B cell (primary cell): ENCODE measurements around the gene ARNT2. TPM values are rescaled to one million over a fixed set of nuclear protein-coding genes. Genes with fewer than 3 reads are reported as not detected.

Experiments used
- ATAC-seq: fragments of 200-7000 bp; cut with Tn5 transposase; one replicate; pipeline ENCODE4 v1.10.0; 2021; ENCODE audit warnings: low read depth, mild to moderate bottlenecking, moderate number of reproducible peaks, moderate library complexity
- CTCF ChIA-PET: fragments of 350-600 bp; sonication (Branson Sonifier 250); formaldehyde crosslinking; loops from one replicate; lab custom pipeline; 2021; ENCODE audit warnings: antibody characterized with exemption, inconsistent platforms; lab: Charles Lee
- POLR2A ChIA-PET: fragments of 350-600 bp; sonication (Branson Sonifier 250); formaldehyde crosslinking; loops from one replicate; lab custom pipeline; 2021; ENCODE audit warnings: antibody characterized with exemption; lab: Charles Lee
- DNase-seq: peaks from one replicate; pipeline ENCODE4 v3.0.0; 2013
- H2AFZ ChIP-seq: 2 replicates; pipeline ENCODE4 v1.6.1; 2012; ENCODE audit warnings: mild to moderate bottlenecking, low read depth, low read length; ENCODE audit not compliant: insufficient read depth, poor library complexity, severe bottlenecking
- H3K27ac ChIP-seq, 2 donors: 1 replicate in 1 of 2; 2 replicates in 1 of 2; pipeline ENCODE4 v1.5.1; 2012 to 2013; ENCODE audit warnings: low read length in 2 of 2, mild to moderate bottlenecking in 2 of 2, moderate library complexity in 1 of 2
- H3K27me3 ChIP-seq, 4 experiments: fragments of 200-600 bp in 1 of 4; sonication (generic) in 1 of 4; replicated peaks in 1 of 4; 1 replicate in 2 of 4; 2 replicates in 2 of 4; pipeline versions ENCODE4 v1.6.1 to v1.7.0; 2013 to 2016; ENCODE audit warnings: low read length in 3 of 4, mild to moderate bottlenecking in 2 of 4, mixed read lengths in 1 of 4, moderate library complexity in 1 of 4; ENCODE audit not compliant: insufficient read depth in 4 of 4, control insufficient read depth in 3 of 4; ENCODE audit errors: control extremely low read depth in 1 of 4
- H3K36me3 ChIP-seq, 2 experiments: replicated peaks in 1 of 2; 1 replicate in 1 of 2; 2 replicates in 1 of 2; pipeline versions ENCODE4 v1.6.1 to v1.7.1; 2013; ENCODE audit warnings: low read length in 1 of 2; ENCODE audit not compliant: insufficient read depth in 2 of 2, control insufficient read depth in 1 of 2; ENCODE audit errors: control extremely low read depth in 1 of 2, extremely low read depth in 1 of 2
- H3K4me1 ChIP-seq, 2 donors: fragments of 200-600 bp in 1 of 2; sonication (generic) in 1 of 2; 1 replicate in 1 of 2; 2 replicates in 1 of 2; pipeline versions ENCODE4 v1.5.1 to v1.6.1; 2013 to 2017; ENCODE audit warnings: low read length in 2 of 2; ENCODE audit not compliant: control insufficient read depth in 2 of 2, insufficient read depth in 2 of 2
- H3K4me2 ChIP-seq: replicated peaks from 2 replicates; pipeline ENCODE3; 2012; ENCODE audit warnings: mild to moderate bottlenecking, low read depth, low read length; ENCODE audit not compliant: poor library complexity, severe bottlenecking
- H3K4me3 ChIP-seq, 5 experiments: fragments of 200-600 bp in 1 of 5; sonication (generic) in 1 of 5; 1 replicate in 3 of 5; 2 replicates in 2 of 5; pipeline versions ENCODE4 v1.5.1 to v1.7.0; 2011 to 2016; ENCODE audit warnings: low read length in 4 of 5, mild to moderate bottlenecking in 4 of 5, low read depth in 2 of 5, control low read depth in 1 of 5, moderate library complexity in 1 of 5; ENCODE audit not compliant: insufficient read depth in 1 of 5; ENCODE audit errors: control extremely low read depth in 1 of 5, extremely low read depth in 1 of 5
- H3K79me2 ChIP-seq: fragments of 200-600 bp; sonication (generic); one replicate; pipeline ENCODE4 v1.6.0; 2016; ENCODE audit warnings: low read length; ENCODE audit not compliant: control insufficient read depth, insufficient read depth
- H3K9ac ChIP-seq: fragments of 200-600 bp; sonication (generic); 2 replicates; pipeline ENCODE4 v1.6.1; 2017; ENCODE audit warnings: mild to moderate bottlenecking, low read length, moderate library complexity
- H3K9me3 ChIP-seq, 3 donors: one replicate each; pipeline versions ENCODE4 v1.6.1 to v1.7.1; 2013; ENCODE audit warnings: low read length in 2 of 3; ENCODE audit not compliant: control insufficient read depth in 2 of 3, insufficient read depth in 1 of 3; ENCODE audit errors: control extremely low read depth in 1 of 3
- H4K20me1 ChIP-seq: 2 replicates; pipeline ENCODE4 v1.6.0; 2012; ENCODE audit warnings: mild to moderate bottlenecking, low read length; ENCODE audit not compliant: insufficient read depth, control insufficient read depth, poor library complexity, severe bottlenecking
- H3K27ac Mint-ChIP-seq: one replicate; pipeline ENCODE4 v1.8.0; 2021; ENCODE audit warnings: mixed read lengths
- H3K27me3 Mint-ChIP-seq: one replicate; pipeline ENCODE4 v1.8.0; 2021; ENCODE audit warnings: mixed read lengths
- H3K4me1 Mint-ChIP-seq: one replicate; pipeline ENCODE4 v1.8.0; 2021; ENCODE audit warnings: mixed read lengths
- H3K4me3 Mint-ChIP-seq: one replicate; pipeline ENCODE4 v1.8.0; 2021; ENCODE audit warnings: mixed read lengths
- H3K9me3 Mint-ChIP-seq: one replicate; pipeline ENCODE4 v1.8.0; 2022; ENCODE audit warnings: mixed read lengths; ENCODE audit not compliant: insufficient read depth
- CTCF ChIP-seq: fragments of 200-600 bp; IDR thresholded peaks from one replicate; pipeline ENCODE4 v1.8.0; 2022; ENCODE audit warnings: antibody characterized with exemption, mild to moderate bottlenecking
- EZH2 ChIP-seq: IDR thresholded peaks from 2 replicates; pipeline ENCODE4 v1.6.1; 2012; ENCODE audit warnings: borderline replicate concordance, low read depth, mild to moderate bottlenecking, moderate library complexity, low read length; ENCODE audit not compliant: insufficient read depth, poor library complexity, severe bottlenecking
- WGBS: methylation state at CpG from one replicate; pipeline ENCODE4 v1.1.5; 2013; ENCODE audit warnings: missing lambda C conversion rate; ENCODE audit not compliant: insufficient coverage; 5-methylcytosine and 5-hydroxymethylcytosine counted together
- intact Hi-C: fragments of 100-400 bp; cut with micrococcal nuclease; formaldehyde crosslinking; loops from one replicate; pipeline ENCODE4 v1.10.0; 2022
- polyA plus RNA-seq: library from polyadenylated mRNA; depleted of rRNA; stranded (reverse); fragments of >200 nt; gene quantifications from 2 replicates; pipeline ENCODE4 v1.2.3, GENCODE V29; 2012
- total RNA-seq, 2 donors: library from RNA; stranded (reverse); fragments of 120-200 nt in 1 of 2; gene quantifications; 1 replicate in 1 of 2; 2 replicates in 1 of 2; pipeline versions ENCODE4 v1.2.3 to v1.2.4, GENCODE V29; 2013 to 2022

The ARNT2 gene
- total and polyA plus RNA-seq, 2 donors (not counting 1 experiment from before 2014, with no cell fraction given): not detected

- Mint-ChIP-seq H3K27ac (no peak overlapping the region), H3K4me3 (no peak overlapping the region), H3K9me3 (no peaks in the 10 kb centered on the region), H3K27me3 (peaks cover 76% of the 10 kb centered on the region), H3K4me1 (peaks cover 8% of the 10 kb centered on the region)
- no peak overlapping the region for H3K27ac ChIP-seq
- H3K4me1 ChIP-seq: no peaks in the 10 kb centered on the region
- ATAC-seq (no peak), DNase-seq (no peak)
- H4K20me1 ChIP-seq: no peaks in the 10 kb centered on the region
- 56% methylated on average over 1 of the region's 3 CpGs for WGBS
- H3K27me3 ChIP-seq: peaks cover 0 to 48% (median 25%) of the 10 kb centered on the region in 4 experiments
- intact Hi-C loops: no loop called here
- H3K4me2 ChIP-seq: no peak overlapping the region
- CTCF ChIA-PET: no interaction called here
- H2AFZ ChIP-seq: no peak overlapping the region
- TF ChIP-seq EZH2: no peak
- TF ChIP-seq CTCF: no peak
- H3K9ac ChIP-seq: no peak overlapping the region
- no peaks in the 10 kb centered on the region for H3K9me3 ChIP-seq
- H3K79me2 ChIP-seq: no peaks in the 10 kb centered on the region
- H3K4me3 ChIP-seq: no peak overlapping the region
- no peaks in the 10 kb centered on the region for H3K36me3 ChIP-seq
- POLR2A ChIA-PET: no interaction called here
Measured at GRCh38 chr15:80402339-80402738, 1.8 kb upstream of the ARNT2 start.

DNA sequence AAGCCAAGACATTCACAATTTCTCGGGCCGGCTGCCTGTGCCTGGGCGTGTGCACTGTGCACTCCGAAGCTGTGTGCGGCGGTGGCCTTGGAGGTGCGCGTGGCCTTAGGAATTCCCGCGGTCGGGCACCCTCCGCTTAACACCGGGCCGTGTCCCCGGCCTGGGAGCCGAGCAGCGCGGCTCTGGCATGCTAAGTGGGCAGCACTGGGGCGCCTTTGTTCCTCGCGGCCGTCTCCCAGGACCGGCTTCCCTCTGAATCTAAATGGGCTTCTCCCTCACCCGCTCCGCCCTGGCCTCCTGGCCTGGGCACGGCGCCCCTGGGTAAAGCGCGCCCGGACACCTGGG is 498 bp upstream of the ARNT2 start:
- H3K27ac Mint-ChIP-seq: no peak overlapping the region
- WGBS: 10% methylated on average over 30 of the region's 30 CpGs
- Histone ChIP-seq H2AFZ (no peak overlapping the region), H3K9me3 (no peaks in the 10 kb centered on the region), H3K27ac (no peak overlapping the region), H3K4me3 (no peak overlapping the region), H3K36me3 (no peaks in the 10 kb centered on the region), H3K27me3 (peaks cover 0 to 50% (median 27%) of the 10 kb centered on the region in 4 experiments), H3K9ac (no peak overlapping the region), H4K20me1 (no peaks in the 10 kb centered on the region), H3K4me1 (no peaks in the 10 kb centered on the region), H3K79me2 (no peaks in the 10 kb centered on the region), H3K4me2 (peak overlapping the region; percentile 42)
- H3K4me3 Mint-ChIP-seq: no peak overlapping the region
- ATAC-seq: no peak
- H3K4me1 Mint-ChIP-seq: peaks cover 8% of the 10 kb centered on the region
- H3K9me3 Mint-ChIP-seq: no peaks in the 10 kb centered on the region
- TF ChIP-seq EZH2 (no peak), CTCF (no peak)
- no peak for DNase-seq
- H3K27me3 Mint-ChIP-seq: peaks cover 75% of the 10 kb centered on the region
- intact Hi-C loops: no loop called here
- ChIA-PET CTCF (no interaction called here), POLR2A (no interaction called here)
